Kasumi-1 (cell line): ENCODE measurements around the gene SPEM3.
"Not testable (repeated sequence)": the region's sequence is repeated elsewhere in the genome, so short reads cannot be mapped to it uniquely, and the experiment has no call there.

Experiments used
- DNase-seq, 2 experiments: peaks; one replicate each; lab custom pipeline; 2025; lab: John Stamatoyannopoulos, UW

SPEM3 gene

DNA sequence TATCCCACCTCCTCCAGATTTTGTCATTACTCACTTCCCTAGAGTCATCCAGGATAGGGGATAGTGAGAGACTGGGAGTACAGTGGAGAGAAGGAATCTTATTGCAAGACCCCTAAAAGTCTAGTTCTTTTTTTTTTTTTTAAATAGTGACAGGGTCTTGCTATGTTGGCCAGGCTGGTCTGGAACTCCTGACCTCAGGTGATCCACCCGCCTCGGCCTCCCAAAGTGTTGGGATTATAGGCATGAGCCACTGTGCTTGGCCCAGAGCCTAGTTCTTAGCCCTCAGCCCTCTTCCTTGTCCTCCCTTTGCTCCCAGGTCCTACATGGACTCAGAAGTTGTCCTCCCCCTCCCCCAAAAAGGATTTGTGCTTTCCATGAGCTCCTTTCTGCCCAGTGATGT lies 13.5 kb downstream of the SPEM3 start:
- DNase-seq: no peak

DNA sequence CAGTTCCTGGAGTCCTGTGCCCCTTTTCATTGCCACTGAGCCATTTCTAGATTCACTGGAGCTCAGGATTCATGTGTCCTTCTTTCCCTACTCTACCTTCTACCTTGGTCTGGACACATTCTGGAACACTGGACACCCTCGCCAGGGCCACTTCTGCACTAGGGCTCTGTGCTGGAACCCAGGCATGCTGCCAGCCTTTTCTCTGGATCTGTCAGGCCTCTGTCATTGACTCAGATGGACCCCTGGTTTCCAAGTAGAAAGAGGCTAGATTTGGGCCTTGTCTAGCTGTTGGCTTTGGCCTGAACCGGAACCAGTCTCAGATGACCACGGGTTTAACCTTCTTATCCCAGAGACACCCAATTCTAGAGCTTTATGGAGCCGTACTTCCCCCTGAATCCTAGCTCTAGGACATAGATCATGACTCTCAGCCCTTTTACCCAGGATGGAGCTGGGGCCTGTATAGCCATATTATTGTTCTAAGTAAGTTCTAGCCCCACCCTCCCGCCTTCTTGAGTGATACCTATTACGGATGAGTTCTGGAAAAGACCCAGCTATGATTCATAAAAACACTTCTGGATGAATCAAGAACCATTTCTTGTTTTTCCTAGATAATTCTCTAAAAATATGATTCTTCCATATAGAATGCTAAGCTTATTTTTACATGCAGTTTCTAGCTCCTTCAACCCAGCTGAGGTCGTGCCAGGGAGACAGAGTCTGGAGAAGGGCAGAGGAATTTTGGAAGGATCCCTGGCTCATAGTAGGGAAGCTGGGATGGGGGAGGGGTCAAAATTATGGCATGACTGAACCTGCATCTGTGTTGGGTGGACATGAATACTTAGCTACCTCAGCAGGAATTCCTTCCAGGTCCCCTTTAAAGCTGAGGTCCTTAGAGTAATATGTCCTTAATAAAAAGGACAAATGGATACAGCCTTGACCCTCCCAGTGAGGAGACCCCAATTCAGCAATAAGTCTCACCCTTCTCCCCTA lies 15.1 kb downstream of the SPEM3 start:
- no peak for DNase-seq

DNA sequence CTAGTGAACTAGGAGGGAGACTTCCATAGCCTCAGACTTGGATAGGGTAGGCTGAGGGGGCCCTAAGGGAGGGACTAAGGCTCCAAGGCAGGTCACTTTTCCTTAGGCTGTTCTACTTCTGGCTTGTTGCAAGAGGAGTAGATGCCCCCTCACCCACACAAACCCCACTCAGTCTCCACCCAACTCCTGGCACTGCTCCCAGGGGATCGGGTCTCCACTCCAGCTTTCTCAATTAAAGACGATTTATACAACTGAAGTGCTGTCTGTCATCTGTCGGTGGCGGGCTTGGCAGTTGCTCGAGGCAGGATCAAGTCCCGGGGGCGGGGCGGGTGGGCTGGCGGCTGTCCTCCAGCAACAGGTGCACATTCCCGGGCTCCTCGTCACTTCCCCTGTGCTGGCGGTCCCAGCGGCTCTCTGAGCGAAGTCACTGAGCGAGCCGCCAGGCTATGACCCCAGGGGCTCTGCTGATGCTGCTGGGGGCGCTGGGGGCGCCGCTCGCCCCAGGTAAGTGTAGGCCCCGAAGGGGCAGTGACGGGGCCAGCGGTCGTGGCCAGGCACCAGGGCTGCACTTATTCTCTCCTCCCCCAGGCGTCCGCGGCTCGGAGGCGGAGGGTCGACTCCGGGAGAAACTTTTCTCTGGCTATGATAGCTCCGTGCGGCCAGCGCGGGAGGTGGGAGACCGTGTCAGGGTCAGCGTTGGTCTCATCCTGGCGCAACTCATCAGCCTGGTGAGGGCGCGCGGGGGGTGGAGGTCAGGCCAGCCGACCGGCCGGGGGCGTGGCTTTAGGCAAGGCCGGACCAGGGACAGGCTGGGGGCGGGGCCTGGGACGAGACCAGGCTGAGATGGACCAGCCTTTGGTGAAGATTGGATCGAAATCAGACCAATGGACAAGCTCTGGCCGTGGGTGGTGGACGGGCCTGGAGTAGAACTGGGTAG lies 16.3 kb downstream of the SPEM3 start, which contains the start of gene CHRNB1:
CHRNB1 (plus strand) TSS at position 380 of the 937 bp plus-strand sequence; CDS start at position 447, 67 bp downstream.
- no peak for DNase-seq

DNA sequence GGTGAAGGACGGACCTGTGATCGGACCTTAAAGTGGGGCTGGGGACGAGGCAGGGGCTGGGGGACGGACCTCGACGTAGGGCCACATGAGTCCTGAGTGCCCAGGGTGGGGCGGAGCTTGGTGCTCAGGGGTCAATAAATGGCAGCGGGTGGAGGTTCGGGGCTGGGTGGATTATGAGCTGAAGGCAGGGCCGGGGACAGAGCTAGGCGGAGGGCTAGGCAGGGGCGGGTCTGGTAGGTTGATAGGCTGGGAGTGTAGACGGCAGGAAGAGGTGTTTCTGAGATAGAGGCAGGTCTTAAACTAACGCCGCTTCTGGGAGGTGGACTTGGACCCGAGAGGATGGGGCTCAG lies 16.9 kb downstream of the SPEM3 start:
- DNase-seq: no peak

DNA sequence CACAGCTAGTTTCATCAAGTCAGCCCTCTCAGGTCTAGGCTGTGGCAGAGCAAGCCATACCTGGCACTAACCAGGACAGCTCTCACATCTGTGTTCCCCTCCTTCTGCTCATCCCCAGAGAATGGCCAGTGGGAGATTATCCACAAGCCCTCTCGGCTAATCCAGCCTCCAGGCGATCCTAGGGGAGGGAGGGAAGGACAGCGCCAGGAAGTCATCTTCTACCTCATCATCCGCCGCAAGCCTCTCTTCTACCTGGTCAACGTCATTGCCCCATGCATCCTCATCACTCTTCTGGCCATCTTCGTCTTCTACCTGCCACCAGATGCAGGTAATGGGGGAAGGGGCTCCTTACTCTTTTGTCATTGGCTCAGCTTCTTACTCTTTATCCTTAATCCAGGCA lies 19.8 kb downstream of the SPEM3 start:
- no peak for DNase-seq

DNA sequence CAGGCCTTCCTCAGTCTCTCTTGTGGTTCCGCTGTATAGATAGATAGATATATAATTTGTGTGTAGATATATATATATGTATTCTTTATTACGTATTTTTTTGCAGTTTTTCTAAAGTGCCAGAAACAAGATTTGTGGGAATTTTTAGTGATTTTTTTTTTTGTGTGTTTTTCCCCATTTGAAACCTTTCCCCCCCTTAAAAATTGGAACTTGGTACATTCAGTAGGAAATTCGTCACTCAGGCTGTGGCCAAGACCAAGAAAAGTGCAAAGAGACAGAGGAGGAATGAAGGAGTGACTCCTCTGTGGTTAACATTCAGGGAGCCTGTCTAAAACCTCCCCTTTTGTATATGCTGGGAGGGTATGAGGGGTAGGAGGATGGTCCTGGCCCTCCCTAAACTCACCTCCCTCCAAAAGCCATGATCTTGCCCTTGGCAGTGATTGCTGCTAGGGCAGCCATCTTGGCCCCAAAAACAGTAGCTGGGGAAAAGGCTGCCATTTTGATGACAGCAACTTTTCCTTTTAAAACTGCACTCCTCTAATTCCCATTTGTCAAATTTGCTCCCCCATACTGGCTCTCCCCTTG lies 31.4 kb downstream of the SPEM3 start:
- no peak for DNase-seq

DNA sequence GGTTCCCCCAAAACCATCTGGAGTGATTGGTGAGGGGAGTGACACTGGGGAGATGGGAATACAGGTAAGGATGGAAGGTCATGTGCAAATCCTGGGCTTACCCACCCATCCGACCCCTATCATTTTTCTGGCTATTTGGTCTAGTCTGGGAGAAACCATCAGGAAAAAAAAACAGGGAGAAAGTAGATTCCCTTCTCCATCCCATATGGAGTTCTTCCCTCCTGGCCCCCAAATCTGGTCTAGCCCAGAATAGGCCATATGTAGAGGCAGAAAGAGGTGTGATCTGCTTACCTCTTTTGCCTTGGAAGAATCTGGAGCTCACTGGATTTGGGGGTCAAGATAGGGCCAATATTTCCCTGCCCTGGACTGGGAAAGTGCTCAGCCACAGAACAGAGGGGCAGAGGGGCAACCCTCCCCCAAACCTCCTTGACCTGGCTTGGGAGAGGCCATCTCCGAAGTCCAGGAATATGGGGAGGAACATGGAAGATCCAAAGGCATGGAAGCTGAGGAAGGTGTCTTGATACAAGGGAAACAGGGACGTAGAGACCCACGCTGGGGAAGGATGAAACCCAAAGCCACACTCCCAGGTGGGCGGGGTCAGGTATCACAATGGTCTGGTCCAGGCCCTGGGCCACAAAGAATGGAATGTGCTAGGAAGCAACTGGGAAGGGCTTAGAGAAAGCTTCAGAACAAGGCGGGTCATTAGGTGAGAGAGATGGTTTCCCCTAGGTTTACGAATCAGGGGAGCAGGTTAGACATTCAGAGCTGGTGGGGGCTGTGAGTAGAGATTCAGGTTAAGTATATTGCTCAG lies 32.4 kb downstream of the SPEM3 start:
- DNase-seq: no peak

DNA sequence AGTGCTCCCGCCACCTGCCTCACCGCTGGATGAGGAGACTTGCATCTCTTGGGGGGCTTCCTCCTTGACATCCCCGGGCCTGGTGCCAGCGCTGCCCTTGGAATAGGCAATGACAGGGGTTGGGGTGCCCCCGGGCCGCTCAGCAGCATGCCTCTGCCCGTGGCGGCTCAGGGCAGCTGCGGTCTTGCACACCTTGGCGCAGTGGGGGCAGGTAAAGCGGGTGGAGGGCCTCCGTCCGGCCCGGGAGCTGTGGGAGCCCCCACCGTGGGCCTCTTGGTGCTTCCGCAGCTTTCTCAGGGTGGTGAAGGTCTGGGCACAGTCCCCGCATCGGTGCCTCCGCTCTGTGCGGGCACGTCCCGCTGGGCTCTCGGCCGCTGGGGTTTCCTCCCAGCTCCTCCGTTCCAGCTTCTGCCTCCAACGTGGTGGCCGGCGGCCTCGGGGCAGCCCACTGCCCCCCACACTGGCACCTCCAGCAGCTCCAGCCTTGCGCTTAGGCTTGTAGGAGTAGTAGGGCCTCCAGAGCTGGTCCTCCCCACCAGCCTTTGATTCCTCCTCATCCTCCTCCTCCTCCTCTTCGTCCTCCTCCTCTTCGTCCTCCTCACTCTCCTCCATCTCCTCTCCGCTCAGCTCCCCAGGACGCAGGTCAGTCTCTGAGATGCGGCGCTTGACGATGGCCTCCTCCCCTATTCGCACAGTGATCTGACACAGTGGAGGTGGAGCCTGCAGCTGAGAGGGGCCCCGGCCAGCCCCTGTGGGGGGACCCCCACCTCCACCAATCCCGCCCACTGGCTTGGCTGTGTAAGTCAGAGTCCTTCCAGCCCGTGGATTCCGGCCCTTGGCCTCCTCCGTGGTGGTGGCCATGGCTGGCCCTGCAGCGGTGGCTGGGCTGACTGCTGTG lies 34.1 kb downstream of the SPEM3 start:
- DNase-seq: no peak

DNA sequence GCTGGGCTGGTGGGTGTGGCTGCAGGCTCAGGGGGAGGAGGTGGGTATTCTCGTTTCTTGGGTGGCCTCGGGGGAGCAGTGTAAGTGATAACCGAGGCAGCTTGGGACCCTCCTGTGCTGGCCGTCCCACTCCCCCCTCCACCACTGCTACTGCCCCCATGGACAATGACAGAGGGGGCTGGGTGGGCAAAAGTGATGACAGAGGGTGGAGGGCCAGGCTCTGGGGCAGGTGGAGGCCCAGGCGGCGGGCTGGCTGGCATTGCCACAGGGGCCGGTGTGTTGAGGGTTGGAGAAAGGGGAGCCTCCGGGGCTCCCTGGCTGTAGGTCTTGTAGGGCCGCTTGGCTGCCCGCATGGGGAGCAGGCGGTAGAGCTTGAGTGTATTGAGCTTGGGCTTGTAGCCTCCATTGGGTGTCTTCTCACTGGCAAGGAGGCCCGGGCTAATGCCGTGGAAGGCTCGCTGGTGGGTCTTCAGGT lies 34.8 kb downstream of the SPEM3 start:
- no peak for DNase-seq

DNA sequence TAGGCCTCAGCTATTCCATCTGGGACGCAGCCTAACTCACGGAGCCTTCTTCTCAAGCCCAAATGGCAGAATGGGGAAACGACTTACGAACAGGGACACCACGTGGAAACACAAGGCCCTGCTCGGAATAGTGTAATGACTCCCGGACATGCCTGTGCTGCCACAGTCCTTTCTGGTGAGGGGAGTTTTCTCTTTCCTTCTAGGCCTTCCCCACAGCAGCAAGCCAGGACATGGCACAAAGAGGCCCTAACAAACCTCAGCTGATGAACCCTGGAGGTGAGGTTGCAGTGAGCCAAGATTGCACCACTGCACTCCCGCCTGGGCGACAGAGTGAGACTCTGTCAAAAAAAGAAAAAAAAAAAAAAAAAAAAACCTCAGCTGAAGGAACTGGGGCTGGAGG lies 35.4 kb downstream of the SPEM3 start:
- DNase-seq: no peak

DNA sequence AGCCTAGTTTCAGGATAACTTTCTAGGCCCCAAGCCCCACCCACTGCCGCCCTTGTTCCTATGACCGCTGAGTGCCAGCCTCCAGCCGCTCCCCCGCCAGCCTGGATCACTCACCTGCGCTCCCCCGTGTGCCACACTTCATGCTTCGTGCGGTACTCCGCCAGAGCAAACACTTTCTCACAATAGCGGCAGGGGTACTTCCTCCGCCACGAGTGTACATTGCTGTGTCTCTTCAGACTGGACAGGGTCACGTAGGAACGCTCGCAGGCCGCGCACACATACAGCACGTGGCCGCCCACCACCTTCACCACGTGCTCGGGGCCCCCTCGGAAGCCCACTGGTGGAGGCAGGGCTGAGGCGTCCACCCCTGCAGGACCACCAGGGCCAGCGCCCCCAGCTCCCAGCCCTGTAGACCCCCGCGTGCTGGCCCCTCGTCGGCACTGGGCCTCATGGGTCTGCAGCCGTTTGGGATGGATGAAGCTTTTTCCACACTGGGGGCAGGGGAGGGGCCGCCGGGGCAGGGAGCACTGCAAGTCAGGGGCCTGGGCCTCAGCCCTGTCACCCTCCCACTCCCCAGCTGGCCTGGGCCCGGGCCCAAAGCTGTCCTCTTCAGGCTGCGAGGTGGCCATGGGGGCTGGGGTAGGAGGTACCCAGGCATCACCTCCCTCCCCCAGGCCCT lies 37.1 kb downstream of the SPEM3 start:
- DNase-seq: no peak

DNA sequence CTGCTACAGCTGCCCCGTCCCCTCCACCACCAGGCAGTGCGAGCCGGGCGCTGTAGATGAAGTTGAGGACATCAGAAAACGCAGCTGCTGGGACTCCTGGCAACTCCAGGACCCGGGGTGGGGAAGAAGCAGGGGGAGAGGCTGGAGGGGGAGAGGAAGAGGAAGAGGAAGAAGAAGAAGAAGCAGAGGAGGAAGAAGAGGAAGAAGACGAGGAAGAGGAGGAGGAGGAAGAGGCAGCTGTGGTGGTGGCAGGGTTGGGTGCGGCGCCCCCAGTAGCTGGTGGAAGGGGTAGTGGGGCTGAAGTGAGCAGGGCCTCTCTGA lies 37.6 kb downstream of the SPEM3 start:
- DNase-seq: no peak

DNA sequence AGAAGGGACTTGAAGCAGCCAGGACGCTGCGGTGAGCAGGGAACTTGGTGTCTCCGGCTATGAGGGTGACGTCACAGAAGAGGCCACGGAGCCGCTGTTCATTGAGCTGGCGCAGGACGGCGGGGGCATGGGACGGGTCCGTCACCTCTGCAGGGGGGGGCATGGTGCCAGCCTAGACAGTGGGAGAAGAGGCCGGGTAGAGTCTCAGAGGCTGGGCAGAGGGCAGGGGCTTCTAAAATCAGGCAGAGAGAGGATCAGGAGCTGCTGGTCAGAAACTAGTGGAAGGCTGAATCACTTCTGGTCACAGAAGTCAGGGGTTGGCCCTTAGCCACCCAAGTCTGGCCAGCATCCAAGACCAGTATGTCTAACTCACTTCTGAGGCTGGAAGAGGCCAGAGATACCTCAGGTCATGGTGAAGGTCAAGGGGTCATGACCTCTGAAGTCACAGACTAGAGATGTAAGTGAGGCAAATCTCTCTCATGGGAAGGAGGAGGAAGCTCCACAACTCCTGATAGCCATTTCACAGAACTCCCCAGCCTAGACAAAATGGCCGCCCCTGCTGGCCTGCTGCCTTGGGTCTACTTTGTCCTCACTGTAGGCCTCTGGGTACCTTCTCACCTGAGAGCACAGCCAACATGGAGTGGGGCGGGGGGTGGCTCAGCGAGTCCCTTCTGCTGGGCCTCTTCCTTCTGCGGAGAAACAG lies 38.1 kb downstream of the SPEM3 start:
- DNase-seq: no peak

DNA sequence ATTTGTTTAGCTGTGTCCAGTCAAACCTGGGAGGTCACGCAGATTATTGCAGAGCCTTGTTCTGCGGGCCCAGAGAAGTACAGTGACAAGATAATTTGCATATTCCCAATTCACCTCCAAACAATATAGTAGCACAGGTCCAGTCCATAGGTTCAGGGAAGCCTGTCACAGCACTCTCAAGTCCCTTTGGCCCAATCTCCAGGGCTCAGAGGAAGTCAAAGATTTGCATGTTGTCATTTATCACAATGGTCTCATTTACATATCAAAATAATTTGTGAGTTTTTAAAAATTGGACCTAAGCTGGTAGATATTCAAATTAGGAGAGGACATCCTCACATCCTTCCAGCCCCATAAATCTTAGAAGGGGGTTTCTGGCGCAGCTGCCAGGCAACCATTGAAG lies 38.8 kb downstream of the SPEM3 start:
- DNase-seq: no peak

DNA sequence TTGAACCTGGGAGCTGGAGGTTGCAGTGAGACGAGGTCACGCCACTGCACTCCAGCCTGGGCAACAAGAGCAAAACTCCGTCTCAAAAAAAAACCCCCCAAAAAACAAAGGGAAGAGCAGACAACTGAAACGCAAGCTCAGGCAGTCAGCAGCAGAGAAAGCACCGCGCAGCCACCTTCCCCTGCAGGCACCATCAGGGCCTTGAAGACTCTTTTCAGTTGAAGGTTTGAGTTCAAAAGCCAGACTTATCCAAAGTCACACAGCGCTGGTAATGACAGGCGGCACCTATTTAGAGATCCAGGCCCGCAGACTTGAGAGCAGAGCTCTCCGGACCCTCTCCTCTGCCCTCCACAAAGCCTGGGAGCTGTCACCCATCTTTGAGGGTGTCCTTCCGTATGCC lies 39.6 kb downstream of the SPEM3 start:
- no peak for DNase-seq

DNA sequence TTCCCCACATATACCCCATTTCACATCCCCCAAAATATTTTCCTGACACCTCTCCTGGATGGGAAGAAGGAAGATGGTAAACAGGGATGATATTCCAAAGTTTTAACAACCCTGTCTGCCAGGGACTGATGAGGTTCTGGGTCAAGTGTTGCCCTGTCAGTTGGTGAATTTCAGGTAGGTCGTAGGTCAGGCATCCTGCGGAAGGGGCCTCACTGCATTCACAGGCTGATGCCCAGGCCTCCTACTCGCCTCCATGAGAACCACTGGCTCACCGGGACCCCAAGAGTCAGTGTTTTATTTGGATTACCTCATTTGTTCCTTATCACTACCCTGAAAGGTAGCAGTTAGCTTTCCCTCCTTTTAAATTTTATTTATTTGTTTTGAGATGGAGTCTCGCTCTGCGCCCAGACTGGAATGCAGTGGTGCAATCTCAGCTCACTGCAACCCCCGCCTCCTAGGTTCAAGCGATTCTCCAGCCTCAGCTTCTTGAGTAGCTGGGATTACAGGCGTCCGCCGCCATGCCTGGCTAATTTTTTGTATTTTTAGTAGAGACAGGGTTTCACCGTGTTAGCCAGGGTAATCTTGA lies 40.2 kb downstream of the SPEM3 start:
- no peak for DNase-seq

DNA sequence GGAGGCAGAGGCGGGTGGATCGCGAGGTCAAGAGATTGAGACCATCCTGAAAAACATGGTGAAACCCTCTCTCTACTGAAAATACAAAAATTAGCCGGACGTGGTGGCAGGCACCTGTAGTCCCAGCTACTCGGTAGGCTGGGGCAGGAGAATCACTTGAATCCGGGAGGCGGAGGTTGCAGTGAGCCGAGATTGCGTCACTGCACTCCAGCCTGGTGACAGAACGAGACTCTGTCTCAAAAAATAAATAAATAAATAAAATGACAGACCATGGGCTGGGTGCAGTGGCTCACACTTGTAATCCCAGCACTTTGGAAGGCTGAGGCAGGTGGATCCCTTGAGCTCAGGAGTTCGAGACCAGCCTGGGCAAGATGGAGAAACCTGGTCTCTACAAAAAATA lies 41.2 kb downstream of the SPEM3 start:
- DNase-seq: not testable (repeated sequence)

DNA sequence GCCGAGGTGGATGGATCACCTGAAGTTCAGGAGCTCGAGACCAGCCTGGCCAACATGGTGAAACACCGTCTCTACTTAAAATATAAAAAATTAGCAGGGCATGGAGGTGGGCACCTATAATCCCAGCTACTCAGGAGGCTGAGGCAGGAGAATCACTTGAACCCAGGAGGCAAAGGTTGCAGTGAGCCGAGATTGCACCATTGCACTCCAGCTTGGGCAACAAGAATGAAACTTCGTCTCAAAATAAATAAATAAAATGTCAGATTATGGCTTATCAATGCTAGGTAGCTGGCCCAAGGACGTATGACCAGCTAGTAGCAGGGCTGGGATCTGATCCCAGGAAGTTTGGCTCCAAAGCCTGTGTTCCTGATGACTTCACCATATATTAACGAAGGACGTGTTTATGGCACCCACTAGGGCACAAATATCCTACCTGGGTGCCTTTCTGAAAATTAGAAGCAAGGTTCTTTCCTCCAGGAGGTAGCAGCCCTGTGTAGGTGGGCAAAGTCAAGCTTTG lies 41.9 kb downstream of the SPEM3 start:
- not testable (repeated sequence) for DNase-seq

DNA sequence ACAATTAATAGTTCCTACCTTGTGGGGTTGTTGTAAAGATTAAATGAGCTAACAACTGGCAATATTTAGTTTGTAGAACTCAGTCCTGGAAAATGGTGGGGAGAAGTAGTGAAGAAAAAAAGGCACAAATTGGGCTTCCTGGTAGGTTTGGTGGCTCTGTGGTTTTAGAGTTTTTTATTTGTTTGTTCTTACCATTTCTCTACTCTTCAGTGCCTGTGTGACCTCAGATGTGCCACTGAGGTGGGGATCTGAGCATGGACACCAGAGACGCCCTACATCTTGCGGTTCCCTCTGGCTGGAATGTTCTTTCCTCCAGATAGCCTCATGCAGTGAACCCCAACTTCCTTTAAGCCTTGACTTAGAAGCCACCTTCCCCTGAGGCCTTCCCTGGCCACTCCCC lies 43.1 kb downstream of the SPEM3 start:
- no peak for DNase-seq
